SK-N-SH (cell line): ENCODE data around the gene CLK2. TPM values are rescaled to one million over a fixed set of nuclear protein-coding genes. Genes with fewer than 3 reads are reported as not detected.
A peak's percentile ranks its signal among the peaks of the same experiment; 100 is the strongest.

Experiments used
- CTCF ChIA-PET: fragments of 300-600, 350-600 bp; formaldehyde crosslinking; extraction: SDS; loops from one replicate; lab custom pipeline; 2021; lab: Yijun Ruan, JAX
- POLR2A ChIA-PET: fragments of 350-600 bp; sonication (Branson Sonifier 250); formaldehyde crosslinking; extraction: SDS; loops from one replicate; lab custom pipeline; 2020; ENCODE audit warnings: antibody characterized with exemption, inconsistent platforms; lab: Yijun Ruan, JAX
- DNase-seq: peaks from one replicate; pipeline ENCODE4 v3.0.0; 2012
- H2AFZ ChIP-seq: fragments of 200-600 bp; sonication (generic); 2 replicates; pipeline ENCODE4 v1.8.1; 2016; ENCODE audit warnings: antibody characterized with exemption, mild to moderate bottlenecking, low read depth
- H3F3A ChIP-seq: fragments of 200-600 bp; sonication (generic); replicated peaks from 2 replicates; pipeline ENCODE3; 2016; ENCODE audit warnings: antibody characterized with exemption, mild to moderate bottlenecking; ENCODE audit not compliant: insufficient read depth
- H3K27ac ChIP-seq, 2 experiments: fragments of 200-500 bp in 1 of 2; fragments of 200-600 bp in 1 of 2; sonication (Bioruptor generic) in 1 of 2; sonication (generic), shearing (Covaris generic) in 1 of 2; 2 replicates each; pipeline versions ENCODE4 v1.5.1 to v1.6.1; 2014 to 2016; ENCODE audit warnings: low read depth in 2 of 2, inconsistent platforms in 1 of 2, low read length in 1 of 2, mild to moderate bottlenecking in 1 of 2, mixed read lengths in 1 of 2
- H3K27me3 ChIP-seq: fragments of 200-600 bp; sonication (generic), shearing (Covaris generic); 2 replicates; pipeline ENCODE4 v1.6.1; 2016; ENCODE audit warnings: mixed run types; ENCODE audit not compliant: insufficient read depth
- H3K36me3 ChIP-seq, 2 experiments: fragments of 200-500 bp in 1 of 2; fragments of 200-600 bp in 1 of 2; sonication (Bioruptor generic) in 1 of 2; sonication (generic) in 1 of 2; replicated peaks in 1 of 2; 2 replicates each; pipeline versions ENCODE3 to v1.5.1; 2014 to 2016; ENCODE audit warnings: low read length in 1 of 2, mild to moderate bottlenecking in 1 of 2; ENCODE audit not compliant: insufficient read depth in 2 of 2, control insufficient read depth in 1 of 2
- H3K4me1 ChIP-seq, 2 experiments: fragments of 200-500 bp in 1 of 2; fragments of 200-600 bp in 1 of 2; sonication (Bioruptor generic) in 1 of 2; sonication (generic), shearing (Covaris generic) in 1 of 2; 2 replicates each; pipeline versions ENCODE4 v1.5.1 to v1.6.1; 2014 to 2016; ENCODE audit warnings: low read depth in 1 of 2, low read length in 1 of 2, mixed run types in 1 of 2; ENCODE audit not compliant: insufficient read depth in 2 of 2, control insufficient read depth in 1 of 2
- H3K4me2 ChIP-seq: fragments of 200-600 bp; sonication (generic), shearing (Covaris generic); 2 replicates; pipeline ENCODE4 v1.6.1; 2017; ENCODE audit warnings: mixed run types
- H3K4me3 ChIP-seq, 2 experiments: fragments of 200-500 bp in 1 of 2; fragments of 200-600 bp in 1 of 2; sonication (Bioruptor generic) in 1 of 2; sonication (generic), shearing (Covaris generic) in 1 of 2; 2 replicates each; pipeline versions ENCODE4 v1.5.1 to v1.8.1; 2014 to 2016; ENCODE audit warnings: low read depth in 2 of 2, inconsistent platforms in 1 of 2, low read length in 1 of 2, mild to moderate bottlenecking in 1 of 2, mixed read lengths in 1 of 2, moderate library complexity in 1 of 2
- H3K79me2 ChIP-seq: fragments of 200-600 bp; sonication (generic); 2 replicates; pipeline ENCODE4 v1.8.1; 2017; ENCODE audit warnings: mild to moderate bottlenecking; ENCODE audit not compliant: insufficient read depth
- H3K9ac ChIP-seq: fragments of 200-600 bp; sonication (generic); 2 replicates; pipeline ENCODE4 v1.6.1; 2017; ENCODE audit warnings: mixed run types
- H3K9me2 ChIP-seq: fragments of 200-600 bp; sonication (generic); 2 replicates; pipeline ENCODE4 v1.6.1; 2017; ENCODE audit warnings: mixed run types
- H3K9me3 ChIP-seq: fragments of 200-600 bp; sonication (generic); 2 replicates; pipeline ENCODE4 v1.6.1; 2017; ENCODE audit warnings: mixed run types, mild to moderate bottlenecking, moderate library complexity
- H4K20me1 ChIP-seq: fragments of 200-600 bp; sonication (generic); 2 replicates; pipeline ENCODE4 v1.6.1; 2017; ENCODE audit warnings: mild to moderate bottlenecking, mixed run types; ENCODE audit not compliant: insufficient read depth
- CHD2 ChIP-seq: fragments of 150-350 bp; IDR thresholded peaks from 2 replicates; pipeline ENCODE4 v1.6.1; 2018; ENCODE audit warnings: low read length; ENCODE audit not compliant: partially characterized antibody
- EZH2phosphoT487 ChIP-seq: fragments of 200-600 bp; sonication (generic); IDR thresholded peaks from 2 replicates; pipeline ENCODE4 v1.6.1; 2017; ENCODE audit warnings: low read depth, mixed run types, mild to moderate bottlenecking, antibody characterized with exemption, moderate library complexity, borderline replicate concordance
- FOSL2 ChIP-seq: IDR thresholded peaks from 2 replicates; pipeline ENCODE4 v1.4.0; 2012; ENCODE audit warnings: low read depth, mild to moderate bottlenecking, moderate library complexity, borderline replicate concordance
- FOXJ3 ChIP-seq: sonication (generic); formaldehyde crosslinking; IDR thresholded peaks from 2 replicates; pipeline ENCODE4 v1.5.1; 2020; ENCODE audit warnings: mild to moderate bottlenecking, missing genetic modification reagents
- MXI1 ChIP-seq: IDR thresholded peaks from 2 replicates; pipeline ENCODE4 v1.6.1; 2012; ENCODE audit warnings: mild to moderate bottlenecking, low read depth, low read length, improper control_type of control experiment
- NRF1 ChIP-seq: IDR thresholded peaks from 2 replicates; pipeline ENCODE4 v1.6.1; 2012; ENCODE audit warnings: low read depth, mild to moderate bottlenecking, low read length
- POLR2AphosphoS5 ChIP-seq: IDR thresholded peaks from 2 replicates; pipeline ENCODE4 v1.6.1; 2012; ENCODE audit warnings: low read depth, low read length
- RAD21 ChIP-seq: IDR thresholded peaks from 2 replicates; pipeline ENCODE4 v1.6.1; 2012; ENCODE audit warnings: mild to moderate bottlenecking, low read length
- SIN3A ChIP-seq: IDR thresholded peaks from 2 replicates; pipeline ENCODE4 v1.6.1; 2012; ENCODE audit warnings: low read depth, mild to moderate bottlenecking, low read length, moderate library complexity, borderline replicate concordance
- SMC3 ChIP-seq: IDR thresholded peaks from 2 replicates; pipeline ENCODE4 v1.6.1; 2012; ENCODE audit warnings: low read depth, low read length, improper control_type of control experiment
- TAF1 ChIP-seq: IDR thresholded peaks from 2 replicates; pipeline ENCODE4 v1.6.1; 2012; ENCODE audit warnings: low read depth, mild to moderate bottlenecking, low read length, moderate library complexity, borderline replicate concordance
- TCF12 ChIP-seq: IDR thresholded peaks from 2 replicates; pipeline ENCODE4 v1.4.0; 2012
- WGBS: methylation state at CpG from one replicate; pipeline ENCODE4 v1.1.6; 2017; ENCODE audit warnings: low lambda C conversion rate; 5-methylcytosine and 5-hydroxymethylcytosine counted together
- polyA plus RNA-seq, 3 experiments: library from polyadenylated mRNA; depleted of rRNA; stranded (reverse); fragments of >200 nt; gene quantifications; 2 replicates each; pipeline ENCODE4 v1.2.3, GENCODE V29; 2012
- TF ChIP-seq, protein P1 (sequence below): fragments of 150-350 bp; IDR thresholded peaks from 2 replicates; pipeline ENCODE4 v1.6.1; 2016; ENCODE audit warnings: mild to moderate bottlenecking, low read depth, low read length
- TF ChIP-seq, protein P2 (sequence below): fragments of 200-600 bp; sonication (generic); IDR thresholded peaks from 2 replicates; pipeline ENCODE4 v1.6.1; 2017; ENCODE audit warnings: antibody characterized with exemption, mild to moderate bottlenecking, moderate library complexity
- TF ChIP-seq, protein P3 (sequence below): IDR thresholded peaks from 2 replicates; pipeline ENCODE4 v1.6.1; 2012; ENCODE audit warnings: mild to moderate bottlenecking, low read depth, low read length, moderate library complexity
- TF ChIP-seq, protein P4 (sequence below): IDR thresholded peaks from 2 replicates; pipeline ENCODE4 v1.4.0; 2012; ENCODE audit warnings: low read depth, borderline replicate concordance
- TF ChIP-seq, protein P5 (sequence below): IDR thresholded peaks from 2 replicates; pipeline ENCODE4 v1.4.0; 2012; ENCODE audit warnings: low read depth

The CLK2 gene
- polyA plus RNA-seq, 1 of the 3 experiments (the other 2 are of a cell fraction): 76.7 TPM

DNA sequence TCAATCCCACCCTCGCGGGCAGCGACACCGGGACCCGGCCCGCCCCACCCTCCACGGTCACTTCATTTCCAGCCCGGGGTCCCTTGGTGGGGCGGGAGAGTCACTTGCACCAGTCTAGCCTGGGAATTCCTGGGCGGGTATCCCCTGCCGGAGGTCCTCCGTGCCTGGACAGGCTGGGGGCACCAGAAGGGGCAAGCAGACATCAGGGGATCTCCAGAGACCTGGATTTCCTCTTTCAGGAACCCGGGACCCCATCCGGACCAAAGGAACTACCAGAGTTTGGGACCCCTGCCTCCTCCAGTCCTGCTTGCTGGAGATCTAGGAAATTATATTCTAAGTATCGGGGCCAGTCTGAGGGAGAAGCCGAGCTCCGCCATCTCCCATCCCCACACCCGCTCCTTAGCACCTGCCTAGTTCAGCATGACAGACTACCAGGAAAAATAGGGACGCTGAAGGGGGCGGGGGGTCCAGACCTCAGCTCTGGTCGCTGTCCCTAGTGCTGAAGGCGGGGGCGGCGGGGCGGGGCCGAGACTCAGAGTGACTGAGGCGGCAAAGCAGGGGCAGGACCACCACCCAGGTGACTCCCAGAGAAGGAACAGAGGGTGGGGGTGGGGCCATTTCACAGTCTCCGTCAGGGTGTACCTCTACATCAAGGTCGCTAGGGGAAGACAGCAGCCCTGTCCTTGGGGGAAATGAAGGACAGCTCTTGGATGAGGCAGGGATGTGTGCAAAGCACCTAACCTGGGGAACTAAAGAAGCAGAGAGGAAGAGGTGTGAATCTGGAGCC lies 4.8 kb upstream of the CLK2 start (continued):
- no peak for TF ChIP-seq FOXJ3 (CRISPR knock-in tag)
- no peak for TF ChIP-seq TCF12
- peak; percentile 54 for TF ChIP-seq MXI1

DNA sequence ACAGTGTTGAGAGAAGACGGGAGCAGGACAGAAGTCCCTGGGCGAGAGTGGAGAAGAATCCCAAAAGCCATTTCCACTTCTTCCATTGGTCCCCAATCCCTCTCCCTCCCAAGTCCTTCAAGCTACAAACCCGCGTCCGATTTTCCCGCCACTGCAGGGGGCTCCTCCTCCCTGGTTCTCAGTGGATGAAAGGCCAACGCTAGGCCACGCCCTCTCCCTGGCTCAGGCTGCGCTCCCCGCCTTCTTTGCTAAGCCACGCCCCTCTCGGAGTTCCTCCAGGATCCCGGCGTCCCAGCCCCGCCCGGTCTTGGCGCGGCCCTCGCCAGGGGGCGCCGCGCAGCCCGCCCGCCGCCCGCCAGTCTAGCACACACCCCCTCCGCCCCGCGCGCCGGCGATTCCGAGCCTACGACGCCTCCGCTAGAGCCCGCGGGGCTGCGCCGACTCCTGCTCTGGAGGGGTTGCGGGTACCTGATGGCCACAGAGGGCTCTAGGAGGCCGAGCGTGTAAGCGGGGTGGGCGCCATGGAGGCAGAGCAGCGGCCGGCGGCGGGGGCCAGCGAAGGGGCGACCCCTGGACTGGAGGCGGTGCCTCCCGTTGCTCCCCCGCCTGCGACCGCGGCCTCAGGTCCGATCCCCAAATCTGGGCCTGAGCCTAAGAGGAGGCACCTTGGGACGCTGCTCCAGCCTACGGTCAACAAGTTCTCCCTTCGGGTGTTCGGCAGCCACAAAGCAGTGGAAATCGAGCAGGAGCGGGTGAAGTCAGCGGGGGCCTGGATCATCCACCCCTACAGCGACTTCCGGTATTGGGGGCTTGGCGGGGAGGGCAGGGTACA lies 4.0 kb upstream of the CLK2 start, which contains the start of gene HCN3:
Gene HCN3 (plus strand): TSS at position 394 of the 832 bp plus-strand sequence. CDS start 128 bp downstream, at position 522.
- POLR2A ChIA-PET: interaction anchor here (0.7 to 1.0 kb wide), 2 partner anchors 15 to 46 kb away, joined by 3 to 4 read pairs; partner anchors contain the start of gene SCAMP3

More for the DNA sequence above, 4.0 kb upstream of the CLK2 start, which contains the start of gene HCN3:
- peak within 1 kb of the TSS; percentile 98 for H3K4me2 ChIP-seq
- DNase-seq: peak; percentile 98
- peaks cover 18% of the 10 kb centered on the region for H3F3A ChIP-seq
- H2AFZ ChIP-seq: peak within 1 kb of the TSS; percentile 88
- peak within 1 kb of the TSS; percentile 71 to 78 for H3K4me3 ChIP-seq
- CTCF ChIA-PET: interaction anchor here (0.6 to 4.7 kb wide), 30 partner anchors 11 to 227 kb away, joined by 3 to 27 read pairs (median 4); partner anchors contain the start of genes FDPS, PKLR, RUSC1 and SCAMP3
- H3K27ac ChIP-seq: peak within 1 kb of the TSS; percentile 25 to 66; a peak in 3 of 4 replicates
- H3K9me2 ChIP-seq: no peaks in the 10 kb centered on the region
- TF ChIP-seq RAD21: peak; percentile 46
- TF ChIP-seq TAF1: no peak
- peak; percentile 36; the same call in 1 of the 2 replicates for TF ChIP-seq MXI1
- TF ChIP-seq EZH2phosphoT487: no peak
- TF ChIP-seq, protein P1, sequence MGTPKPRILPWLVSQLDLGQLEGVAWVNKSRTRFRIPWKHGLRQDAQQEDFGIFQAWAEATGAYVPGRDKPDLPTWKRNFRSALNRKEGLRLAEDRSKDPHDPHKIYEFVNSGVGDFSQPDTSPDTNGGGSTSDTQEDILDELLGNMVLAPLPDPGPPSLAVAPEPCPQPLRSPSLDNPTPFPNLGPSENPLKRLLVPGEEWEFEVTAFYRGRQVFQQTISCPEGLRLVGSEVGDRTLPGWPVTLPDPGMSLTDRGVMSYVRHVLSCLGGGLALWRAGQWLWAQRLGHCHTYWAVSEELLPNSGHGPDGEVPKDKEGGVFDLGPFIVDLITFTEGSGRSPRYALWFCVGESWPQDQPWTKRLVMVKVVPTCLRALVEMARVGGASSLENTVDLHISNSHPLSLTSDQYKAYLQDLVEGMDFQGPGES: no peak
- TF ChIP-seq POLR2AphosphoS5: 0 out of 2 replicates have a peak, but pooled peaks have one; percentile 28
- peak; percentile 73 for TF ChIP-seq SMC3
- peak; percentile 9 for TF ChIP-seq CHD2
- TF ChIP-seq, protein P2, sequence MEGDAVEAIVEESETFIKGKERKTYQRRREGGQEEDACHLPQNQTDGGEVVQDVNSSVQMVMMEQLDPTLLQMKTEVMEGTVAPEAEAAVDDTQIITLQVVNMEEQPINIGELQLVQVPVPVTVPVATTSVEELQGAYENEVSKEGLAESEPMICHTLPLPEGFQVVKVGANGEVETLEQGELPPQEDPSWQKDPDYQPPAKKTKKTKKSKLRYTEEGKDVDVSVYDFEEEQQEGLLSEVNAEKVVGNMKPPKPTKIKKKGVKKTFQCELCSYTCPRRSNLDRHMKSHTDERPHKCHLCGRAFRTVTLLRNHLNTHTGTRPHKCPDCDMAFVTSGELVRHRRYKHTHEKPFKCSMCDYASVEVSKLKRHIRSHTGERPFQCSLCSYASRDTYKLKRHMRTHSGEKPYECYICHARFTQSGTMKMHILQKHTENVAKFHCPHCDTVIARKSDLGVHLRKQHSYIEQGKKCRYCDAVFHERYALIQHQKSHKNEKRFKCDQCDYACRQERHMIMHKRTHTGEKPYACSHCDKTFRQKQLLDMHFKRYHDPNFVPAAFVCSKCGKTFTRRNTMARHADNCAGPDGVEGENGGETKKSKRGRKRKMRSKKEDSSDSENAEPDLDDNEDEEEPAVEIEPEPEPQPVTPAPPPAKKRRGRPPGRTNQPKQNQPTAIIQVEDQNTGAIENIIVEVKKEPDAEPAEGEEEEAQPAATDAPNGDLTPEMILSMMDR: peak; percentile 70
- TF ChIP-seq, protein P3, sequence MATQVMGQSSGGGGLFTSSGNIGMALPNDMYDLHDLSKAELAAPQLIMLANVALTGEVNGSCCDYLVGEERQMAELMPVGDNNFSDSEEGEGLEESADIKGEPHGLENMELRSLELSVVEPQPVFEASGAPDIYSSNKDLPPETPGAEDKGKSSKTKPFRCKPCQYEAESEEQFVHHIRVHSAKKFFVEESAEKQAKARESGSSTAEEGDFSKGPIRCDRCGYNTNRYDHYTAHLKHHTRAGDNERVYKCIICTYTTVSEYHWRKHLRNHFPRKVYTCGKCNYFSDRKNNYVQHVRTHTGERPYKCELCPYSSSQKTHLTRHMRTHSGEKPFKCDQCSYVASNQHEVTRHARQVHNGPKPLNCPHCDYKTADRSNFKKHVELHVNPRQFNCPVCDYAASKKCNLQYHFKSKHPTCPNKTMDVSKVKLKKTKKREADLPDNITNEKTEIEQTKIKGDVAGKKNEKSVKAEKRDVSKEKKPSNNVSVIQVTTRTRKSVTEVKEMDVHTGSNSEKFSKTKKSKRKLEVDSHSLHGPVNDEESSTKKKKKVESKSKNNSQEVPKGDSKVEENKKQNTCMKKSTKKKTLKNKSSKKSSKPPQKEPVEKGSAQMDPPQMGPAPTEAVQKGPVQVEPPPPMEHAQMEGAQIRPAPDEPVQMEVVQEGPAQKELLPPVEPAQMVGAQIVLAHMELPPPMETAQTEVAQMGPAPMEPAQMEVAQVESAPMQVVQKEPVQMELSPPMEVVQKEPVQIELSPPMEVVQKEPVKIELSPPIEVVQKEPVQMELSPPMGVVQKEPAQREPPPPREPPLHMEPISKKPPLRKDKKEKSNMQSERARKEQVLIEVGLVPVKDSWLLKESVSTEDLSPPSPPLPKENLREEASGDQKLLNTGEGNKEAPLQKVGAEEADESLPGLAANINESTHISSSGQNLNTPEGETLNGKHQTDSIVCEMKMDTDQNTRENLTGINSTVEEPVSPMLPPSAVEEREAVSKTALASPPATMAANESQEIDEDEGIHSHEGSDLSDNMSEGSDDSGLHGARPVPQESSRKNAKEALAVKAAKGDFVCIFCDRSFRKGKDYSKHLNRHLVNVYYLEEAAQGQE: 0 out of 2 replicates have a peak, but pooled peaks have one; percentile 28
- peak; percentile 87; the same call in 1 of the 2 replicates for TF ChIP-seq SIN3A
- TF ChIP-seq, protein P4, sequence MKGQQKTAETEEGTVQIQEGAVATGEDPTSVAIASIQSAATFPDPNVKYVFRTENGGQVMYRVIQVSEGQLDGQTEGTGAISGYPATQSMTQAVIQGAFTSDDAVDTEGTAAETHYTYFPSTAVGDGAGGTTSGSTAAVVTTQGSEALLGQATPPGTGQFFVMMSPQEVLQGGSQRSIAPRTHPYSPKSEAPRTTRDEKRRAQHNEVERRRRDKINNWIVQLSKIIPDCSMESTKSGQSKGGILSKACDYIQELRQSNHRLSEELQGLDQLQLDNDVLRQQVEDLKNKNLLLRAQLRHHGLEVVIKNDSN: no peak
- TF ChIP-seq, protein P5, sequence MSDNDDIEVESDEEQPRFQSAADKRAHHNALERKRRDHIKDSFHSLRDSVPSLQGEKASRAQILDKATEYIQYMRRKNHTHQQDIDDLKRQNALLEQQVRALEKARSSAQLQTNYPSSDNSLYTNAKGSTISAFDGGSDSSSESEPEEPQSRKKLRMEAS: peak; percentile 59
- TF ChIP-seq NRF1: no peak; the same call in none of the 2 replicates
- no peak for TF ChIP-seq FOSL2
- H4K20me1 ChIP-seq: peaks cover 8% of the 10 kb centered on the region
- H3K79me2 ChIP-seq: peaks cover 9% of the 10 kb centered on the region
- no peaks in the 10 kb centered on the region for H3K27me3 ChIP-seq
- WGBS: 4% methylated on average over 17 of the region's 68 CpGs
- peaks cover 5 to 22% of the 10 kb centered on the region in 2 experiments; a peak in 2 of 4 replicates for H3K4me1 ChIP-seq
- H3K9me3 ChIP-seq: no peaks in the 10 kb centered on the region
- H3K36me3 ChIP-seq: no peaks in the 10 kb centered on the region
- peak within 1 kb of the TSS; percentile 58; the same call in 1 of the 2 replicates for H3K9ac ChIP-seq
